ENCODE results near the gene EXPH5.

EXPH5 gene

GRCh38 chr11:108592591-108593213 is 866 bp downstream of the EXPH5 start:
- Histone ChIP-seq H2AFZ (ENCODE audit: low read depth, low read length) (peak overlapping the region; percentile 68), H3K4me1 (ENCODE audit: insufficient read depth, low read length) (peaks cover 17% of the 10 kb centered on the region), H3K27me3 (ENCODE audit: insufficient read depth, low read length, poor library complexity) (peaks cover 59% of the 10 kb centered on the region), H3K4me2 (ENCODE audit: insufficient read depth, low read length) (peak overlapping the region; percentile 72), H3K79me2 (ENCODE audit: insufficient read depth, low read length) (no peaks in the 10 kb centered on the region), H3K36me3 (ENCODE audit: insufficient read depth, low read length) (no peaks in the 10 kb centered on the region), H3K4me3 (ENCODE audit: low read depth in 1 of 2, low read length in 2 of 2) (peak overlapping the region; percentile 30 to 55; a peak in 3 of 4 replicates), H3K27ac (ENCODE audit: low read length) (no peak overlapping the region), H4K20me1 (ENCODE audit: insufficient read depth, low read length) (no peaks in the 10 kb centered on the region), H3K9ac (ENCODE audit: low read depth, low read length) (peak overlapping the region; percentile 33), H3K9me3 (ENCODE audit: insufficient read depth, low read length, severe bottlenecking) (no peaks in the 10 kb centered on the region)
- peak; percentile 56 for ATAC-seq (ENCODE audit: insufficient read depth, low read depth)
- TF ChIP-seq EZH2 (IDR thresholded peaks at IDR 0.05; ENCODE audit: borderline replicate concordance, low read depth, low read length, severe bottlenecking) (peak; percentile 91), CTCF (IDR thresholded peaks at IDR 0.05; ENCODE audit: borderline replicate concordance, extremely low read depth, low read length, poor library complexity, severe bottlenecking) (no peak)
- peak; percentile 5 for DNase-seq

GRCh38 chr11:108591893-108592292 is 1.7 kb downstream of the EXPH5 start:
- no peaks in the 10 kb centered on the region for H3K36me3 ChIP-seq (ENCODE audit: insufficient read depth, low read length)
- H3K27me3 ChIP-seq (ENCODE audit: insufficient read depth, low read length, poor library complexity) = peaks cover 59% of the 10 kb centered on the region
- H3K9ac ChIP-seq (ENCODE audit: low read depth, low read length) = no peak overlapping the region
- TF ChIP-seq CTCF (IDR thresholded peaks at IDR 0.05; ENCODE audit: borderline replicate concordance, extremely low read depth, low read length, poor library complexity, severe bottlenecking) (no peak), EZH2 (IDR thresholded peaks at IDR 0.05; ENCODE audit: borderline replicate concordance, low read depth, low read length, severe bottlenecking) (no peak)
- no peak overlapping the region for H3K27ac ChIP-seq (ENCODE audit: low read length)
- H3K4me2 ChIP-seq (ENCODE audit: insufficient read depth, low read length) = no peak overlapping the region
- DNase-seq (no peak), ATAC-seq (ENCODE audit: insufficient read depth, low read depth) (no peak)
- H2AFZ ChIP-seq (ENCODE audit: low read depth, low read length) = no peak overlapping the region
- no peaks in the 10 kb centered on the region for H3K79me2 ChIP-seq (ENCODE audit: insufficient read depth, low read length)
- no peaks in the 10 kb centered on the region for H4K20me1 ChIP-seq (ENCODE audit: insufficient read depth, low read length)
- H3K4me1 ChIP-seq (ENCODE audit: insufficient read depth, low read length) = peaks cover 17% of the 10 kb centered on the region
- no peak overlapping the region for H3K4me3 ChIP-seq (ENCODE audit: low read depth in 1 of 2, low read length in 2 of 2)
- H3K9me3 ChIP-seq (ENCODE audit: insufficient read depth, low read length, severe bottlenecking) = no peaks in the 10 kb centered on the region

- no peaks in the 10 kb centered on the region for H3K79me2 ChIP-seq (ENCODE audit: insufficient read depth, low read length)
These were observed 4.4 kb downstream of the EXPH5 start for GRCh38 chr11:108589136-108589535.

More at GRCh38 chr11:108589136-108589535, 4.4 kb downstream of the EXPH5 start:
- Histone ChIP-seq H3K4me3 (ENCODE audit: low read depth in 1 of 2, low read length in 2 of 2) (no peak overlapping the region), H3K9me3 (ENCODE audit: insufficient read depth, low read length, severe bottlenecking) (no peaks in the 10 kb centered on the region), H2AFZ (ENCODE audit: low read depth, low read length) (no peak overlapping the region), H4K20me1 (ENCODE audit: insufficient read depth, low read length) (no peaks in the 10 kb centered on the region), H3K9ac (ENCODE audit: low read depth, low read length) (no peak overlapping the region), H3K36me3 (ENCODE audit: insufficient read depth, low read length) (no peaks in the 10 kb centered on the region), H3K4me1 (ENCODE audit: insufficient read depth, low read length) (peaks cover 17% of the 10 kb centered on the region), H3K27me3 (ENCODE audit: insufficient read depth, low read length, poor library complexity) (peaks cover 43% of the 10 kb centered on the region), H3K4me2 (ENCODE audit: insufficient read depth, low read length) (no peak overlapping the region), H3K27ac (ENCODE audit: low read length) (no peak overlapping the region)
- ATAC-seq (ENCODE audit: insufficient read depth, low read depth) = peak; percentile 39; the same call in 1 of the 3 replicates
- no peak for TF ChIP-seq EZH2 (IDR thresholded peaks at IDR 0.05; ENCODE audit: borderline replicate concordance, low read depth, low read length, severe bottlenecking)
- TF ChIP-seq CTCF (IDR thresholded peaks at IDR 0.05; ENCODE audit: borderline replicate concordance, extremely low read depth, low read length, poor library complexity, severe bottlenecking) = no peak
- DNase-seq = no peak
